ENCODE measurements around the gene ANO7. TPM values are rescaled to one million over a fixed set of nuclear protein-coding genes. Genes with fewer than 3 reads are reported as not detected.

Gene ANO7
- total and polyA plus RNA-seq, 2 of the 13 experiments (the other 11 are each of a cell fraction or from before 2014, with no cell fraction given), result 4.1 to 4.9 TPM

GRCh38 chr2:241224018-241224850, 35.8 kb downstream of the ANO7 start (continued):
- TF ChIP-seq AHDC1 (CRISPR knock-in tag; IDR thresholded peaks at IDR 0.05; ENCODE audit: borderline replicate concordance), result peak; percentile 13; the same call in 1 of the 2 replicates
- TF ChIP-seq BCL3 (CRISPR knock-in tag; IDR thresholded peaks at IDR 0.05), result 0 out of 2 replicates have a peak, but pooled peaks have one; percentile 46
- no peak for TF ChIP-seq CBX5 (CRISPR knock-in tag; IDR thresholded peaks at IDR 0.05; ENCODE audit: borderline replicate concordance)
- peak; percentile 37 for TF ChIP-seq TEAD3 (CRISPR knock-in tag; optimal IDR thresholded peaks at IDR 0.05; ENCODE audit: borderline replicate concordance)
- no peak for TF ChIP-seq ZNF644 (CRISPR knock-in tag; IDR thresholded peaks at IDR 0.05; ENCODE audit: low read depth)
- 0 out of 2 replicates have a peak, but pooled peaks have one; percentile 4 for TF ChIP-seq ZKSCAN8 (CRISPR knock-in tag; IDR thresholded peaks at IDR 0.05; ENCODE audit: borderline replicate concordance)
- no peak for TF ChIP-seq RFX3 (CRISPR knock-in tag; IDR thresholded peaks at IDR 0.05)
- TF ChIP-seq STAT6 (CRISPR knock-in tag; IDR thresholded peaks at IDR 0.05; ENCODE audit: borderline replicate concordance), result no peak; the same call in 1 of the 2 replicates
- no peak; the same call in 1 of the 2 replicates for TF ChIP-seq ONECUT2 (CRISPR knock-in tag; IDR thresholded peaks at IDR 0.05)
- peak; percentile 78; the same call in 1 of the 2 replicates for TF ChIP-seq ZNF598 (CRISPR knock-in tag; IDR thresholded peaks at IDR 0.05; ENCODE audit: borderline replicate concordance)
- no peak for TF ChIP-seq SNAPC4 (CRISPR knock-in tag; IDR thresholded peaks at IDR 0.05)
- peak; percentile 20; the same call in 1 of the 2 replicates for TF ChIP-seq FOXO1 (CRISPR knock-in tag; IDR thresholded peaks at IDR 0.05)
- TF ChIP-seq NFIB (CRISPR knock-in tag; IDR thresholded peaks at IDR 0.05; ENCODE audit: borderline replicate concordance), result no peak
